T1000 (cell line): ENCODE data around the gene SSPN.

ENCODE experiments used
- DNase-seq: peaks from one replicate; lab custom pipeline; 2025; ENCODE audit warnings: mixed read lengths; lab: John Stamatoyannopoulos, UW

Gene SSPN

DNA sequence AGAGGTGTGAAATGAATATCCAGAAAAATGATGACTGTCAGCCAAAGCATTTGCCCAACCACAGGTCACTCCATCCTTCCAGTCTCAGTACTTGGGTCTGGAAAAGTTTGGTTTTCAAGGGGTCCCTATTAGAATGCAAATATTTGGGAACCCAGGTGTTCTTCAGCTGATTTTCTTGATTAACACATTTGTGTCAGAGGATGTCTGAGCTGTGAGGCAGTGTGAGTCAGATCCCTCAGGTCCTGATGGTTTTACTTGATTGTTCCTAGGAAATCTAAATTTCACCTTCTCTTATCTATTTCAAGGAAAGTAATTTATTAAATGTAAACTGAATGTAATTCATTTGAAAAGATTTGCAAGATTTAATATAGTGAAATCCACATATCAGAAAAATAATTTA, 71.5 kb downstream of the SSPN start:
- DNase-seq, result no peak

GRCh38 chr12:26268841-26269561, 73.6 kb downstream of the SSPN start:
- no peak for DNase-seq

GRCh38 chr12:26269562-26270284, 74.3 kb downstream of the SSPN start:
- no peak for DNase-seq

DNA sequence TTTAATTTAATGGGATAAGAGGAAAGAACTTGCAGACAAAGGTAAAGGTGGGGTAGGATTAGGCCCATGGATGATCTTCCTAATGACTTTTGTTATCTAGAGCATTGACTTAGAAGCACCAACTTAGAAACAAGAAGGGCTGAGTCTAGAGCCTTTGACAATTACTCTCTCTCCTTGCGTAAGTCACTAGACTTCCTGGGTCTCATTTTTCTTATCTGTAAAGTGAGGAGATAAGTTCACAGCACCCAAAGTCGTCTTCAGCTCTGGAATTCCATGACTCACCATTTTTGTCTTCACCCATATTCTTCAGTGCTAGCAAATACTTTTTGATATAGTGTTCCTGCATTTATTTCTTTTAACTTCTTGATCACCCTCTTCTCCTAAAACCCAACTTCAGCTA, 75.7 kb downstream of the SSPN start:
- no peak for DNase-seq

- DNase-seq, result peak; percentile 41
These were observed 76.6 kb downstream of the SSPN start for GRCh38 chr12:26271889-26272492.

DNA sequence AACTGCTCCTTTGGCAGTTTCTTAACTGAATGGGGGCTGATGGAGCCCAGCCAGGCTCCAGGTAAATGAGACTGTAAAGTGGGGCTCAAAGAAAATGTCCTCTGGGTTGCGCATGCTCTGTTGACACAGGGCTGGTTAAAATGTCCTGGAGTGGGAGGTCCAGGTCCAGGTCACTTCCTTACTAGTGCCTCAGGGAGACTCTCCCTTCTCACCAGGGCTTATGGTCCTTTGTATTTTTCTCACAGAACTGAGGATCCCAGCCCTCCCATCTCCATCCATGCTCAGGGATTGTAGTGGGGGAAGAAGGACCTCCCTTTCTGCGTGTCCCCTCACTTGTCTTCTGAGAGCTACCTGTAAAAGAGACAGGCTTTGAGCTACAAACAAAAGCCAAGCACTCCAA, 77.5 kb downstream of the SSPN start:
- DNase-seq, result no peak

- no peak for DNase-seq
These were observed 78.4 kb downstream of the SSPN start for GRCh38 chr12:26273811-26274210.

DNA sequence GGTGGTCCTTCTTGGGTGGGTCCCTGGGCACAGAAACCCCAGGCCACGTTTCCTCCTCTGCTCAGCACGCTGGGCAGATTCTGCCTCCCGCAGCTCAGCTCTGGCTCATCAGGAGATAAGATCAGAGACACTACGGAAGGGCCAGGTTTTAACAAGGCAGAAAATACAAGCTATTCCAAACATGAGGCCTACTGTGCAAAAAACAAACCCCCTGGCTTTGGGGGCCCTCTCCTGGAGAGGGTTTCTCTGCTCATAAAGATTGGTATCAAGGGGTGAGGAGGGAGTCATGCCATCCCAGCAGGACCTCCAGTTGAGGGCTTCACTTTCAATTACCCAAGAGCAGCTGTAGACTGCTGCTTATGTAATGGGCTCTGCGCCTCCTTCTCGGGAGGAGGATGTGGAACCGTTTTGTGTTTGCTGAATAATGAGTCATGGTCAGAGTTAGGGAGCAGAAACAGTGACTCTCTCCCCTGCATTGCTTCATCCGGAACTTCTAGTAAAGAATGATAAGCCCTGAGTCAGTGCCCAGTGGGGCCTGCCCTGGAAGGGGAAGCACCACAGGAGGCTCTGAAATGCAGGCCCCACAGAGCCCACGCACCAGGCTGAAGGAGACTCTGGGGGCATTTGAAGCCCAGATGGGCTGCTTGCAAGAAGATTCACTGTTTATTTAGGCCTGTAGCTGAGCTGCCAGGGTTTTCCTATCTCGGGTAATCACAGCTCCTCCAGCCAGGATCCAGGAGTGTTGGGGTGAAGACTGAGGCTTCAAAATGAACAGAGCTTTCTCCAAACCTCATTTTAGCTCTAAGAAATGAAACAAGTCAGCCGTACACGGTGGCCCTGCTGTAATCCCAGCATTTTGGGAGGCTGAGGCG, 79.3 kb downstream of the SSPN start:
- DNase-seq, result peak; percentile 96

- DNase-seq, result peak; percentile 59
These were observed 80.1 kb downstream of the SSPN start for GRCh38 chr12:26275313-26276131.

GRCh38 chr12:26276709-26277108, 81.3 kb downstream of the SSPN start:
- DNase-seq, result no peak

DNA sequence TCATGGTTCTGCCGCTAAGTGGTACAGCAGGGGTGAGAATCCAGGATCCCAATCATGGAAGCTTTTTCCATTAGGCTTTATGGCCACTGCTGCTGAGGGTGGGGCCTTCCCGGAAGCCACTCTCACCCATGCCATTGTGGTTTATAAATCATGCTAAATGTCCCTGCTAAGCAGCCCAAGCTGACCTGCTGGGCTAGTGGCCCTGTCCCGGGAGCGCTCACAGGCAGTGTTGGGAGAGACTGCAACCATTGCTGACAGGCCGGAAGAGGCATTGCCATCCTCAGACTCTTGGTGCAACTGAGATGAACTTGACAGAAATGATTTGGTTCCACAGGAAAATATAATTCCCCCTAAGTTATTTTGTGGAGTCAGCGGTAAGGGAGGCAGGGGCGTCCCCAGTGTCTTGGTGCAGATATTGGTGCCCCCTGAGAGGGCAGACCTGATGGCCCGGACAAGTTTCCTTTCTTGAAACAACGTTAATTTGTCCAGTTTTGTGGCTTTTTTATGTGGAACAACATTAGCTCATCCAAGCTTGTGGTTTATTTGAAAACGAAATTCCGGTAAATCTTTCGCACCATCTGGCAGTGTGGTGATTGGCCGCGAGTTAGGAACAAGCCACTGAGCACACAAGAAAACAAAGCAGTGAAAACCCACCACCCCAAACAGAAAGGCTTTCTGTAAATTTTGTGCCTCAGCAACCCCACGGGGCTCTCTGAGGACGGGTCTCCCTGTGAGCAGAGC, 82.3 kb downstream of the SSPN start:
- DNase-seq, result no peak

DNA sequence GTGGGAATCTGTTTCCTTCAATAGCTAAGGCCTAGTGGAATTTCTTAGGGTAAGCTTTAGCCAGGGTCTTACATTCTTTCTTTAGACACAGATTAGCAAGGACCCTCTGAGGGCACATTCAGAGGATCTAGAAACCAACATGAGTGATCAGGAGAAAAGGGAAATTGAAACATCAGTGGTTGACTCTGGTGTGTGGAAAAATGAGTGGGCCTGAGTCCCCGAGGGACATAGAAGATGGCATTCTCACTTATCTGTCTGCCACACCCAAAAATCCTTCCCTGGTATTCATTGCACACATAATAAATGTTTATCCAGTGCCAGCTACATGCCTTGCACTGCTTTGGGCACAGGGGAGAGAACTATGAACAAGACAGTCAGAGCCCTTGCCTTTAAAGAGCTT, 82.9 kb downstream of the SSPN start:
- no peak for DNase-seq

- no peak for DNase-seq
These were observed 83.3 kb downstream of the SSPN start for GRCh38 chr12:26278666-26279065.

GRCh38 chr12:26279091-26279490, 83.7 kb downstream of the SSPN start:
- no peak for DNase-seq

DNA sequence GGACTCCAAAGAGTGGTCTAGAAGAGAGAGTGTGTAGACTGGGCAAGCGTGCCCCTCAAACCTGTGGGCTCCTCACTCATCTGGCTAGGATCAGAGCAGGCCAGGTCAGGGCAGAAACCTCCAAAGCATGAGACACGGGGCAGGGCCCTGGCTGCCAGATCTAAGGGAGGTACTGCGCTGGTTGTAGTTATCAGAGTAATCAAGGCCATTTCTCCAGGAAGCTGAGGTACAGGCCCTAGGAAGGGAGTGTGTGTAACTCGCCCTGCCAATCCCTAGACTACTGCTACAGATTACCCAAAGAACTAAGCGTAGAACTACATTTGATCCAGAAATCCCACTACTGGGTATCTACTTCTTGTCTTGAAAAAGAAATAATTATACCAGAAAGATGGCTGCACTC, 84.5 kb downstream of the SSPN start:
- DNase-seq, result no peak

DNA sequence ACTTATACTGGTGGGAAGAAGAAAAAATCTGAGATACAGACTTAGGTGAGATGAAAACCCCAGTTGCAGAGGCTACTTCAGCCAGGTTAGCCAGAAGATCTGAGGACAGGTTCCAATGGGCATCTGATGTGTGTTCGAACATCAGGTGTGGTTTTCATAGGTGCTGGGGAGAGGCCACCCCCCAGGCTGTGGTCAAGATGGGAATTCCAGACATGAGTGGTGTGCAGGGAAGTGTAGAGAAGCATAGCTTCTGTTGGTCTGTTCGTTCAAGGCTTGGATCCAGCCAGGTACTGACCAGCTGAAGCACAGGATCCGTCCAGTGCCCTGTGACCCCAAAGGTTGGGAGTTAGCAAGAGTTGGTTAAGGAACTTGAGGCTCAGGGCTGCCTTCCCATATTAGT, 85.5 kb downstream of the SSPN start:
- no peak for DNase-seq

GRCh38 chr12:26281320-26281719, 85.9 kb downstream of the SSPN start:
- no peak for DNase-seq

GRCh38 chr12:26282339-26282940, 87.1 kb downstream of the SSPN start:
- DNase-seq, result no peak

GRCh38 chr12:26283046-26283445, 87.7 kb downstream of the SSPN start:
- no peak for DNase-seq

DNA sequence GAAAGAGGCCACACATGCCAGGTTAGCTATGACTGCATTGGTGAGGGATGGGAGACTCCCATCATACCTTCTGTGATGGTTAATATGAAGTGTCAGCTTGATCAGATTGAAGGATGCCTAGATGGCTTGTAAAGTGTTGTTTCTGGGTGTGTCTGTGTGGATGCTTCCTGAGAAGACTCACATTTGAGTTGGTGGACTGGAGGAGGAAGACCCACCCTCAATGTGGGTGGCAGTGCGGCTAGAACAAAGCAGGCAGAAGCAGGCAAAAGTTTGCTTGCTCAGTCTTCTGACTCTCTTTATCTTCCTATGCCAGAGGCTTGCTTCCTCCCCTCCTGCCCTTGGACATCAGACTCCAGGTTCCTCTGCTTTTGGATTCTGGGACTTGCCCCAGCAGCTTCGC, 88.2 kb downstream of the SSPN start:
- no peak for DNase-seq
